ENCODE measurements around the gene PCDHB1.

The PCDHB1 gene

GRCh38 chr5:141050622-141051520 lies at the start of gene PCDHB1:
Gene PCDHB1 (plus strand): TSS chr5:141051374. CDS start chr5:141051471, 97 bp downstream.
- no peak for DNase-seq (ENCODE audit: low read depth)

DNA sequence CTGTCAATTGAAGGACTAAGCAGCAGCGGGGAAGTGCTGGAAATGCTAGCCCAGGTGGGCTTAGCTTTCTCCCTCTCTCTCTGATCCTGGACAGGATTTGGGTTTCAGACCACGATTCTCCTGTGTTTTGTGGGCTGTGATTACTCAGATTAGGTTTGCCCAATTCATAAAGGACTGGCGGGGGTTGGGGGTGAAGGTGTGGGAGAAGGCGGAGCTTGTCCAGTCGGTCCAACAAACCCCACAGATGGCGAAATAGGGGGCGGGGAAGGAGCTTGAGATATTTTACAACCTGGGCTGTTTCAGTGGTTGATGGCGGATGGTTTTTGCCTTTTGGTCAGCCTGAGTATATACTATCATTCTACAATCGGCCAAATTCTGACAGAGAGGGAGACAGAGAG lies 49.7 kb upstream of the PCDHB1 start:
- DNase-seq (ENCODE audit: low read depth), result no peak

- no peak for DNase-seq (ENCODE audit: low read depth)
Measured at GRCh38 chr5:141001844-141002604, 49.1 kb upstream of the PCDHB1 start.

GRCh38 chr5:141002605-141002965 lies 48.6 kb upstream of the PCDHB1 start:
- DNase-seq (ENCODE audit: low read depth), result no peak

GRCh38 chr5:141003031-141003430 lies 48.1 kb upstream of the PCDHB1 start:
- DNase-seq (ENCODE audit: low read depth), result no peak

DNA sequence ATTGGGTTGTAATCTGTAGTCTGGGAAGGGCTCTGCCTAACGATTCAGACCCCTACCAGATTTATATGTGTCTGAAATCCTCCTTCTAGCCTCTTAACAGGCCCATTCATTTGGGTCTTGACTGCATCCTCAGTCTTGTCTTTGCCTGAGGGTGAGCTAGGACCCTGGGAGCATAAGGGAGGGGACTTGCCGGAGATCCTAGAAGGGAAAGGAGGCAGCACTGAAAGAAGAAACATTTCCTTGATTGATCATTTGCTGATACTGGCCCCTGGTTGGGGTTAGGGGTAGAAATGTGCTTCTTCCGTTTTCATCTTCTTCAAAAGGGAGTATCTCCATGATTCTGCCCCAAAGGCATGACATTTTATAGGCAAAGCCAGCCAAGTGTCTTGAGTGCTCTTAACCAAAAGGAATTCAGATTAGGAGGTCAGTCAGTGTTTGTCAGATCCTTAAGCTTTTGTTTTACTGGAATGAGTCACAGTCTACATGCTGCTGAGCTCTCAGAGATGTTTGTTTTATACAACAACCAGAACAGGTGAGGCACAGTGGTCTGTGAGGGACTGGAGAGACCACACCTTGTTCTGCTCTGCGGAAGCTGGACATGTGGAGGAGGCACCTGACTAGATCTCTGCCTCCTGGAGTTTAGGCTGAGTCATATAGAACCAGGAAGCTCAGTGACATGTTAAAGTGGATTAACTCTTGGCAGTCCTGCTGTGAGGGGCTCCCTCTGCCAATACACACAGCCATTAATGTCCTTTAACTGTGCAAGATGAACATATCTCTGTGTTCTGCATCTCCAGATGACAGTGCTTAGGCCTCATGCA lies 47.2 kb upstream of the PCDHB1 start:
- no peak for DNase-seq (ENCODE audit: low read depth)

DNA sequence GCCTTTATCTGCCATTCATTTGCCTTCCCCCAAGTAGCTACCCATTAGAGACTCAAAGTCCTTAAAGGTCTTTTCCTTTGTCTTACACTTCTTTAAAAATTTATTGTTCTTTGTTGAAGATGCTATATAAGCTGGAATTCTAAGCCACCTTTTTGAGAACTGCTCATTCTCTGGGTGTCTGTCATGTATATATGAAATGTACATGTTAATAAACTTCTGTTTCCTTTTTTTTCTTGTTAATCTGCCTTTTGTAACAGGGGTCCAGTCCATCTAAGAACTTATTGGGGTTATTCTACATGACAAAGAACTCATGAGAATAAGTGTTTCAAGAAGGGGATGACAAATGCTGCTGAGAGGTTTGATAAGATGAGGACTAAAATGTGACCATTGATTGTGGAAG lies 43.4 kb upstream of the PCDHB1 start:
- no peak for DNase-seq (ENCODE audit: low read depth)

GRCh38 chr5:141010047-141010793 lies 41.0 kb upstream of the PCDHB1 start:
- no peak for DNase-seq (ENCODE audit: low read depth)

DNA sequence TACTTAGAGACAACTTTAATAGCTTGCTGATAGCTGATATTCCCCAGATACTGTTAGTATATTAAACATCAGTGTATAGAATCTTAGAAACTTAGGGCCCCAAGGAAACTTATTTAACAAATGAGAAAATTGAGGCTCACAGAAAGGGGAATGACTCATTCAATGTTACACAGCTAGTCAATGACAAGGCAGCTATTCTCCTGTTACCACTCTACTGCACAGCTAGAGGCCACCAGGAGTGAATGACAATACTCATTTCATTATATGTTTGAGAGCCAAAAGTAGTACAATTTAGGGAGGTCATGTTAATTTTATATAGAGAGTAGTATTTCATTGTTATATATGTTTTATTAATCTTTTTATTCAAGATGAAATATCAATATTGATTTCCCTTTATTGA lies 33.2 kb upstream of the PCDHB1 start:
- DNase-seq (ENCODE audit: low read depth), result no peak

- DNase-seq (ENCODE audit: low read depth), result no peak
Measured at GRCh38 chr5:141022384-141022783, 28.8 kb upstream of the PCDHB1 start.

GRCh38 chr5:141031006-141031405 lies 20.2 kb upstream of the PCDHB1 start:
- no peak for DNase-seq (ENCODE audit: low read depth)

GRCh38 chr5:141032626-141033025 lies 18.5 kb upstream of the PCDHB1 start:
- no peak for DNase-seq (ENCODE audit: low read depth)

GRCh38 chr5:141039061-141039460 lies 12.1 kb upstream of the PCDHB1 start:
- DNase-seq (ENCODE audit: low read depth), result no peak

DNA sequence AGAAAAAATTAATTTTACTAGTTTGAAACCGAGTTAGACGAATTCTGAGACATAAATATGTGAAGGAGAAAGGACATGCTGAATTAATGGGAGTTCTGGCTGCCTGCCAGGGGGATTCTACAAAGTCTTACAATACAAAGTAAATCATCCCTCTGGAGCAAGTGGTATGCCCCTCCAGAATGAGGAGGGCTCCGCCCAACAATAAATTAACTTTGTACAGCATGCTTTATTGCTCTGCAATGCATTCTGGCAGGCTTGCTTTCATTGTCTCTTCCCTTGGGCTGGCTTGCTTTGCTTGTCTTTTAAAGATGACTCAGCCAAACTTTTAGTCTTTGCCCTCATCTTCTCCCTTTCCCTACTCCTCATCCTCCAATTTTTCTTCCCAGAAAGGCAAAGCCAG lies 11.7 kb upstream of the PCDHB1 start:
- no peak for DNase-seq (ENCODE audit: low read depth)

DNA sequence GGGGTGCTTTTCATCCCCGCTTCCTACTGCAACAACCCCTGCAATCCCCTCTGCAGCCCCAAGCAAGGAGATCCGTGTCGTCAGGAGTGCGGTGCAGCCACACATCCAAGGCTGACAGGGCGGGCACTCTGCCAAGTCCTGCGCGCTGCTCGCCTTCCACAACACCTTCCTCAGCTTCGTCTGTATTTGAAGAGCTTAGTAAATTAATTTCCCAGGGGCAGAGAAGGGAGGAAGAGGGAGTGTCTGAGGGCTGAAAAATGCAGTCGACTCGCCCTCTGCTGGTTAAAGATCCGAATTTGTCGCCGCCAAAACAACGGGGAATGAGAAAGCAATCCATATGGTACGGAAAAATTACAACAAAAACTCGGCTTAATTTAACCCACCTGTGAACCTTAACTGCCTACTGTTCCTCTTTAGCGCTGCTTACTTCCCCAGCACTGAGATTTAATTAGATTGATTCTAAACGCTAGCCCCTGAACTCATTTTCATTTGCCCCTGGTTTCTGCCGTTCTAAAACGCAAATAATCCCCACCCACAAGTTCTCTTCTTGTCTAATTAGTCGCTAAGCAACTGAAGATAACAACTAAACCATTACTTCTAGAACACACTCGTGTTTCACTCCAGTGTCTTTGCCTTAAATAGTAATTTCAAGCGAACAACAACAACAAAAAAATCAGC lies 10.9 kb upstream of the PCDHB1 start:
- DNase-seq (ENCODE audit: low read depth), result peak; percentile 10

DNA sequence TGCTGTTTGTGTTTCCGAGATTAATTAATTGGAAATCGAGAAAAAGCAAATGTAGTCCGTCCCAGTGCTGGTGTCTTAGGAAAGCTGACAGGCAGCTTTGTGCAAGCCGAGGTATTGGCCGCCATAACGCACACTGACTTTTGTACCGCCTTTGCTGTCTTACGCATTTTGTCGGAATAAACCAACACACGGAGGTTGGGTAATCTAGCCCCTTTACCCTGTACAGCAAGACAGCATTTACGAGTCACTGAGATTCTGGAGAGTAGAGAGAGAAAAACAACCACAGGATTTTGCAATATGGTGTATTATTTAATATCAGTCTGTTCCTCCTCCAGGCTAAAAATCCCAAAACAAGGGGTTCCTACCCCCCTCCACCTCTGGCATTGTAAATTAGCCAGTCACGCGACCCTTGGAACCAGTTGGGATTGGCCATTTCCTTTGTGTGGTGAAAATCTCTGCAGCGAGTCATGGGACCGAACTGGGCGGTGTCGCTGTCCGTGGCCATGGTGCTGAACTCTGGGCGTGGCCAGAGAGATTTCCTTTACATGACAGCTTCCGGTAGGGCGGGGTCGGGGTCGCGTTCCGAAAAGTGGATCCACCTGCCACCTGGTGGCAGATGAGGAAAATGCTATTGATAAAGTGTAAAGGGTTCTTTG lies 10.3 kb upstream of the PCDHB1 start:
- DNase-seq (ENCODE audit: low read depth), result peak; percentile 62

DNA sequence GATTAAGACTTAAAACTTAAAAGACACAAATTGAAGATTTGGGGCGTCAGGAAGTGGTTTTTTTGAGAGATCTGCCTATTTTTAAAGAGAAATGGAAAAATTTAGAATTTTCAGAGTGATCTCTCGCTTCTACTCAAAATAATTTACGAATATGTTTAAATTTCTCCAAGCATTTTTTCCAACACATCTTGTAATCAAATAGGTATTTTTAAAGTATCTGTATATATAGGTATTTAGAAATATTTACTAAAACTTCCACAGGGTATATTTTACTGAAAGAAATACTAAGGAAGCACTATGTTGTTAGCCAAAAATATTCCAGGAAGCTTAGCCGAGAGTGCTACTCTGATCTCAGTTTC lies 9.8 kb upstream of the PCDHB1 start:
- no peak for DNase-seq (ENCODE audit: low read depth)

- DNase-seq (ENCODE audit: low read depth), result no peak
Measured at GRCh38 chr5:141042555-141042954, 8.6 kb upstream of the PCDHB1 start.

DNA sequence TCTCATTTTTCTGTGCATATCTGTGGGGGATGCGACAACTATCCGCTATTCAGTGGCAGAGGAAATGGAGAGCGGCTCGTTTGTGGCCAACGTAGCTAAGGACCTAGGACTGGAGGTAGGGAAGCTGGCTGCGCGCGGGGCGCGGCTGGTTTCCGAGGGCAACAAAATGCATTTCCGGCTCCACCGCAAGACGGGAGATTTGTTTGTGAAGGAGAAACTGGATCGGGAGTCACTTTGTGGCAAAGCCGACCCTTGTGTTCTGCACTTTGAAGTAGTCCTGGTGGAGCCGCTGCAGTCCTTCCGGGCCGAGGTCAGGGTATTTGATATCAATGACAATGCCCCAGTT lies 320 bp downstream of the PCDHB1 start:
- no peak for DNase-seq (ENCODE audit: low read depth)

DNA sequence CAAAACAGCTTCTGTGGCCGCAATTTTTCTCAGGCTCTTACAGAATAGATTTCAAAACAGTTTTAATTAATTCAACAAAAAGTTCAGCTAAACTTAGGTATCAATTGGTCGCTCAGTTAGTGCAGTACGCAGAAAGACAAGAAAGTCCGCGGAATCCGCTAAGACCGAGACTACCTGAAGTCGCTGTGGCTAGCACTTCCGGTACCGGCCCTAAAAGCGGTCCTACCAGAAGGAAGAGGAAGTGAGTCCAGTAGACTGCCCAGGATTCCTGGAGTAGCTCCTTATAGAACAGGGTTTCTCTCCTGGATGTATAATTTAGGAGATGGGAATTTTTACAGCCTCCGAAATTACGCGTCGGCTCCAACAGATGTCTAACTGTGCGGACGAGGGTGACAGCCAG lies 26.7 kb downstream of the PCDHB1 start:
- DNase-seq (ENCODE audit: low read depth), result no peak

GRCh38 chr5:141082228-141082627 lies 31.1 kb downstream of the PCDHB1 start:
- no peak for DNase-seq (ENCODE audit: low read depth)

All from iris pigment epithelial cell (primary cell).